ENCODE data around the gene OLFM1.

OLFM1 gene

DNA sequence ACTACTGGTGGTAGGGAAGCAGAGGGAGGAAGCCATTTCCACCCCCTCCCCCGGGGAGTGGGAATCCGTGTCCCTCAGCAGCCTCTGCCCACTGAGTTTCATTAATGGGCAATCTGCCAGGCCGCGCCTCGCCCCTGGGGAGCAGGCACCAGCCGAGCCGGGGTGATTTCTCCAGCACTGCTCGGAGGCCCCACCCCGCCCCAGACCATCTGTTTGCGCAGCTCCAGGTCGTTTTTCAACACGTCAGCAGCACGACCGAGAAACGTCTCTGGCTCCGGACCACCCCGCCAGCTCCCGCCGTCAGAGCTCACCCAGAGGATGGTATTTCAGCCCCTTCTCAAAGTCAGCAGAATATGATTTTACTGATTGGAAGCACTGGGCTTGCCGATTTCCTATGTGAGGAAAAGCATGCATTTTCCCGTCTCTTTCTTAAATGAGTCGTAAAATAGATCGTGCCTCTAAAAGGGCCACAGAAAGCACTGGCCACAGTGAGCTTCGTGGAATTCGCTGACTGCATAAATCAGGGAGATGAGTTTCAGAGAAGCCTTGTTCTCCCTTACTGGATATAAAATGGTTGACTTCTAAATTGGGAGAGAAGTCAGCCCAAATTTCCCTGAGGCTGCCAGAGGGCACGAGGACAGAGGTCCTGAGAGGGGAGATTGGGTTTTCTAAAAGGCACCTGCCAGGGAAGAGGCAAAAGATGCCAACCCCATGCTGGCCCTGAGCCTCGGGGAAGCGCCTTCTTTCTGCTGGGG lies 47.0 kb downstream of the OLFM1 start:
- no peak overlapping the region for H3K4me3 ChIP-seq (ENCODE audit: low read depth, low read length)
- no peak for DNase-seq (ENCODE audit: low read depth)
- TF ChIP-seq, protein P1, sequence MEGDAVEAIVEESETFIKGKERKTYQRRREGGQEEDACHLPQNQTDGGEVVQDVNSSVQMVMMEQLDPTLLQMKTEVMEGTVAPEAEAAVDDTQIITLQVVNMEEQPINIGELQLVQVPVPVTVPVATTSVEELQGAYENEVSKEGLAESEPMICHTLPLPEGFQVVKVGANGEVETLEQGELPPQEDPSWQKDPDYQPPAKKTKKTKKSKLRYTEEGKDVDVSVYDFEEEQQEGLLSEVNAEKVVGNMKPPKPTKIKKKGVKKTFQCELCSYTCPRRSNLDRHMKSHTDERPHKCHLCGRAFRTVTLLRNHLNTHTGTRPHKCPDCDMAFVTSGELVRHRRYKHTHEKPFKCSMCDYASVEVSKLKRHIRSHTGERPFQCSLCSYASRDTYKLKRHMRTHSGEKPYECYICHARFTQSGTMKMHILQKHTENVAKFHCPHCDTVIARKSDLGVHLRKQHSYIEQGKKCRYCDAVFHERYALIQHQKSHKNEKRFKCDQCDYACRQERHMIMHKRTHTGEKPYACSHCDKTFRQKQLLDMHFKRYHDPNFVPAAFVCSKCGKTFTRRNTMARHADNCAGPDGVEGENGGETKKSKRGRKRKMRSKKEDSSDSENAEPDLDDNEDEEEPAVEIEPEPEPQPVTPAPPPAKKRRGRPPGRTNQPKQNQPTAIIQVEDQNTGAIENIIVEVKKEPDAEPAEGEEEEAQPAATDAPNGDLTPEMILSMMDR (IDR thresholded peaks at IDR 0.05; ENCODE audit: low read depth, low read length, missing control alignments): no peak

GRCh38 chr9:135135171-135135928 lies 47.9 kb downstream of the OLFM1 start:
- no peak for DNase-seq (ENCODE audit: low read depth)
- TF ChIP-seq, protein P1 (IDR thresholded peaks at IDR 0.05; ENCODE audit: low read depth, low read length, missing control alignments): no peak

DNA sequence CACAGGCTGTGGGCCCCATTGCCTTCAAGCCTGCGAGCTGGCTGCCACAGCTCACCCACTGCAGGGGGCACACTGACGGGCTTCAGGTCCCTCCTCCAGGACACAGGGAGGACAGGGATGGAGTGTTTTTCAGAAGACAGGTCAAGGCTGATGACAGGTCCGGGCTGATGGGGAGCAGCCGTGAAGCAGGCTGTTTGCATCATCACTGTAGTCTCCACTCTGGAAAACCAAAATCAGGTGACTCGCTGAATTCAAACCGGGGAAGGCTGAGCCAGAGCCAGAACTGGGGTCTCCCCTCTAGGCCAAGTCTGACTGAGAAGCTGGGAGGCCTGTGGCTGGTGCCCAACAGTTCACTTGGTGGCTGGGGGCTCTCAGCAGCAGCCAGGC lies 48.5 kb downstream of the OLFM1 start:
- no peak for DNase-seq (ENCODE audit: low read depth)
- TF ChIP-seq, protein P1 (IDR thresholded peaks at IDR 0.05; ENCODE audit: low read depth, low read length, missing control alignments): no peak
- H3K4me3 ChIP-seq (ENCODE audit: low read depth, low read length): no peak overlapping the region

More at GRCh38 chr9:135135171-135135928, 47.9 kb downstream of the OLFM1 start:
- H3K4me3 ChIP-seq (ENCODE audit: low read depth, low read length): no peak overlapping the region

DNA sequence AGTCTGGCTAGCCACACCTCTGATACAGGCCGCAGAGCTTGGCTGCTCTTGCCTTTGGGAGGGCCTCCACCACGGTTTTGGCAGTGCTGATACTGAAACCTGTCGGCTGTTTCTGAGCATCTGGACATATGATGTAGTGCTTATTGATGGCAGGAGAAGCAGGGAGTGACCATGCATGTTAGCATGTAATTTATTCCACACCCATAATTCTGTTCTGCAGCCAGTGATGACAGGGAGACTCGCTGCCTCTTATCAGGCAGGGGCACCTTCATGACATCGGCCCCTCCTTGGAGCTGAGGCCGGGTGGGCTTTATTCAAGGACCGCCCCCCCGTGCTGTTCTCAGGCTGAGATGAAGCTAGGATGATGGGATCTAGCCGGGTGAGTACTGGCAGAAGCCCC lies 49.0 kb downstream of the OLFM1 start:
- no peak overlapping the region for H3K4me3 ChIP-seq (ENCODE audit: low read depth, low read length)
- no peak for DNase-seq (ENCODE audit: low read depth)
- TF ChIP-seq, protein P1 (IDR thresholded peaks at IDR 0.05; ENCODE audit: low read depth, low read length, missing control alignments): no peak

DNA sequence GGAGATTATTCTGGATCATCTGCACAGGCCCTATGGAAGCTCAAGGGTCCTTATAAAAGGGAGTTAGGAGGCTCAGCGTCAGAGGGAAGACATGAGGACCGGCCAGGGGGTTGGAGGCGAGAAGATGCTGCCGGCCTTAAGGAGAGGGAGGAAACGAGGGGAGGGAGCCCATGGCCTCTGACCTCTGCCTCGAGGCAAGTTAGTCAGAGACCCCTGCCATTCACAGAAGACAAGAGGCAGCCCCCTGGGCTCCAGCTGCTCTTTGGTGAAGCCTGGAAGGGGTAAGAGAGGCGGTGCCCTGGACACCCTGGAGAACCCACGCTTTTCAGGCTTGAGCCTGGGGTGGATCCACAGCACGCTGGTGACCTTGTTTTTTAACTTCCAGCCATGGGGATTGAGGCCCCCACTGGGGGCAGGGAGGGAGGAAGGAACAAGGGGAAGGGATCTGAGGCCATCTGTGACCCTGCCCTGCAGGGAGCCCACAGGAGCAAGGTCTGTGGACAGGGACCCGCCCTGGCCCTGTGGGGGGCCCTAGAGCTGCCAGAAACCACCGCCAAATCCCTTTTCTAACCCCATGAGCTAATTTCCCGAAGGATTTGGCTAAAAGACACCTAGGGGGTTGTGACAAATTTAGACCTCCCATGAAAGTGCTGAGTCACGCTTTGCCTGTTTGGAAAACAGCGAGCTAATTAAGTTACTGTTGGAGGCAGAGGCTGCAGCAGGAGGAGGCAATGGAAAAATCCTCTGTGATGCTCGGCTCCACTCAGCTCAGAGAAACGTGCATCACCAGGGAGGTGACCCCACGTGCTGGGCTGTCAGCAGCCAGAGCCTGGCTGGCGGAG lies 49.7 kb downstream of the OLFM1 start:
- DNase-seq (ENCODE audit: low read depth): no peak
- TF ChIP-seq, protein P1 (IDR thresholded peaks at IDR 0.05; ENCODE audit: low read depth, low read length, missing control alignments): no peak
- no peak overlapping the region for H3K4me3 ChIP-seq (ENCODE audit: low read depth, low read length)

DNA sequence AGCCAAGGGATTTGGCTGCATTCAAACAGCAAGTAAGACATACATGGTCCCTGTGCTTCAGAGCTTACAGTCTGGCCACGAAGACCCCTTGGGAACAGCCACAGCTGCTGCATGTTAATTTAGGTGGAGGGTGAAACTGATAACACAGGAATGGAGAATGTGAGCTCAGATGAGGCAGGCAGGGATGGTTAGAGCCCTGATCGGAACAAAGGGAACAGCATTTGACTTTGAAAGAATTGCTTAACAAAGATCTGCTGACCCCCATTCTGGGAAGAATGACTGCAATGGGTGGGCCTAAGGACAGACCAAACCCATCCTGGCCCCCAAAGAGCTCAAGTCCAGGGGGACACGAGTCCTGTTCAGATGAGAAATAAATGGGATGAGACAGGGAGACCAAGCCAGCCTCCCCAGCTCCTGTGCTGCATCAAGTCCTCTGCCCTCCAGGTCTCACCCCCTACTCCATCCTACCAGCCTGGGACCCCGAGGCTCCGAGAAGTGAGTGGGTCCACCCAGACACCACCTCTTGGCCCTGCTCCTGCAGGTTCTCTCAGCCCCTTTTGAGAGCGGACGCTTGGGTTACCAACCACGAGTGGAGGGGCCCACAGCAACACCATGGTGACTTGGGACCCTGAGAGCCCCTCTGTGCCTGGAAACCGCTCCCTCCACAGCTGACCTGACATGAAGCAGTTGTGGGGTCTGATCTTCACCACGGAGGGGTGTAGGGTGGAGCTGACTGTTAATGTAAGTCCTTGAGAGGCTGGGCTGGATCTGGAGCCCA lies 50.8 kb downstream of the OLFM1 start:
- no peak overlapping the region for H3K4me3 ChIP-seq (ENCODE audit: low read depth, low read length)
- TF ChIP-seq, protein P1 (IDR thresholded peaks at IDR 0.05; ENCODE audit: low read depth, low read length, missing control alignments): no peak
- no peak for DNase-seq (ENCODE audit: low read depth)
